ENCODE data around the gene TMEM223.
"Not testable (repeated sequence)": the region's sequence is repeated elsewhere in the genome, so short reads cannot be mapped to it uniquely, and the experiment has no call there.

The TMEM223 gene

DNA sequence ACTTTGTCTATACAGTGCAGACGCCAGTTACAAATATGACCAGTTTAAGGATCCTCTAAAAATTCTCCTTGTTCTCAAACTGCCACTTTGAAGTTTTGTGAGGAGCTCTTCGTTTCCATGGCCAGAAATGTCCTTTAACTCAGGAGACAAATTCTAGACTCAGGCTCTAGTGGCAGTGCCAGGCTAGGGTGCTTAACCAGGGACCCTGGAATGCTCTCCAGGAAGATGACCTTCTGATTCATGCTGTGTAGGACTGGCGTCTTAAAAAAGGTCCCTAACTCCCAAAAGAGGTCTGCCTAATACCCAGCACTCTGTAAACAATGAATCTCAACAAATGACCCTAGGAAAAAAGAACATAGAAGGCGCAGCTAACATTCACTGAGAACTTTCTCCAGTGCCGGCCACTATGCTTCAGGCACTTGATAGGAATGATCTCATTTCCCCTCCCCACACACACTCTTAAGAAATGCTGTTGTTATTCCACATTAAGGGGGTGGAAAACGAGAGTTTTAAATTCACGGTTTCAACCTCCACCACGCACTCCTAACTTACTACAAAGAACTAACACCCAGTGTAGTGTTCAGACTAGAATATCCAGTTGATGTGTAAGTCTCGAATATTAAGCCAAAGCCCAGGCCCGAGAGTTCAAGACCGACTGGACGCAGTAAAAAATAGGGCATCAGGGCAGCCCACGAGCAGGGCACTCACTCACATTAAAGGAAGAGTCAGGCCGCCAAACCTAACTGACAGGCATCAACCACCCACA, 12.7 kb upstream of the TMEM223 start:
- FAIRE-seq = no peak
- DNase-seq (ENCODE audit: low spot score) = no peak

DNA sequence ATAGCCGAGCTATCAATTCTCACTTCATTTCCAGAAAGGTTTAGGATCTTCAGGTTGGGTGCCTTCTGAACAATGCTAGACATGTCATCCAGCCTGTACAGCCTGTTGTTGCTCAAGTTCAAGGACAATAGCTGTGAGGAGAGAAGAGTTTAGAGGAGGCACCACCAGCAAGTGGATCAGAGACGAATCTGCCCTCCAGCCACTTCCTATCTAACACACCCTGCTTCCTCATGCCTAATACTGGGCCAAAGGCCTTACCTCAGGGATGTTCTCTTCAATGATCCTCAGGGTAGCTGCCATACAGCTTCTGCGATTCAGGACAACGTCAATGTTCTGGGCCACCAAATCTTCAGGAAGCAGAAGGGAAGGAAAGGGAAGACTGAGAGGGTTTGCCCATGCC, 9.3 kb upstream of the TMEM223 start:
- FAIRE-seq = no peak
- DNase-seq (ENCODE audit: low spot score) = no peak

DNA sequence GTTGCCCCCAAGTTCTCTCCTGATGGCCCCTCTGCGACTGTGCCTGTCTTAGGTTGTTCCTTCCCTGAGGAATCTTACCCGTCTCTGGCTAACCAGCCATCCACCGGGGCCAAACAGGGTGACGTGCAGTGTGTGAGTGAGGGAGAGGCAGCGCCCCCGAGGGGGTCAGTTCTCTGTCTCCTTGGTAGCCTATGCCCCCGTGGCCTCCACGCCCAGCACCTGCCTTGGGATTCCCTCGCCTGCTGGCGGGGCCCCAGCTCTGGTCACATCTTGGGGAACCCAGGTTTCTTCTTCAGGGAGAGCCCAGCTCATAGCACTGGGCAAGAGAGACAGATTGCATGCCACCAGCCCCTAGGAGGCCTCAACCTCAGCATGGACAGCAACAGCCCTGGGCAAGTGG, 7.7 kb upstream of the TMEM223 start:
- no peak for DNase-seq (ENCODE audit: low spot score)
- FAIRE-seq = no peak

DNA sequence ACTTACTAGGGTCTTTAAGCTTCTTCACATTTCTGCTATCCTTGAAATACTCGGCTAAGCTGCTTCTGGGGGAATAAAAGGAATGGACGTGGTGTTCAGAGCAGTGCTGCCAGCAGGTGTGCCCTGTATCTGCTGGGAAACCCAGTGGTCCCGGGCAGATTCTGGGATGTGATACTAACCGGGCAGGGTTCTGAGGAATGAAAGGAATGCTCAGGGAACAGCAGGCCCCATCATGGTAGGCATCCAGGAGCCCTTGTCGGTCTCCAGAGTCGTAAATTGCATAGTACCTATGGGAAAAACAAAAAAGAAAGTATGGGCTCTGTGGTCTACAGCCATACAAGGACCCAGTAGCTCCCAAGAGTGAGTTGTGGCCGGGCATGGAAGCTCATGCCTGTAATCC, 4.5 kb upstream of the TMEM223 start:
- FAIRE-seq = no peak
- DNase-seq (ENCODE audit: low spot score) = no peak

DNA sequence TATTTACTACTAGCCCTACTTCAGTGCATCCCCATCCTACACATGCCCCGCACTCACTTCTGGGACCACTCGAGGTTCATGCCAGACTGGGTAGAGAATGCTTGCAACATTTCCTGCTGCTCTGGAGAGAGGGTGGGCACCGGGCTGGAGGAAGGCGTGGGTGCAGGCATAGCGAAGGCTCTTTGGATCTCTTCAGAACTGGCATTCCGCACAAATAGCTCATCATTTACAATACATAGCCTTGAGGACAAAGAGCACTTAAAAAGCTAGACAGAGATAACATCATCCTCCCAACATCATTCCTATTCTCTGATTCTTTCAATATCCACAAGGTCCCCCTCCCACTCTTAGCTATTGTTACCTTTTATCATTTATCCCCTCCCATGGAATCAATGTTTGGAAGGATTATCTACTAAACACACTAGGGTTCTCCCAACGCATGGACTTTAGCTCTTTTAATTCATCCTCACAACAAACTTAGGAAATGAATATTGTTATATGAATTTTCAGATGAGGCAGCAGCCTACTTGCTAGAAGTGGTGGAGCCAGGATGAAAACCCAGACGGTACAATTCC, 2.5 kb upstream of the TMEM223 start:
- DNase-seq (ENCODE audit: low spot score) (no peak), FAIRE-seq (no peak)

DNA sequence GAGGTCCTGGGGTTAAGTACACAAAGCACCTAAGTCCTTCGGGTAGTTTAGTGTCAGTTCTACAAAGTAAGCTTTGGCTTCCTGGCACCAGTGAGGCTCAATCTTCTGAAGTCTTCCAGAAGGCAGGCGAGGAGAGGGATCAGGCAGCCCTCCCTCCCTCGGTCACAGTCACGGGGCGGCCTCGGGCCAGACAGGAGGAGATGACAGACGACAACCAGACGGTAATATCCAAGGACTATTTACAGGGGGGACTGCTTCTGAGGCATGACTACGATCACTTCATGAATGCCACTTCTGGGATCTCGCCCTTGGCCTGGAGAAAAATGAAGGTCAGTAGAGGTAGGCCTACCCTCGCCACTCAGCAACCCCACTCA, 383 bp upstream of the TMEM223 start:
- FAIRE-seq (no peak), DNase-seq (ENCODE audit: low spot score) (no peak)

DNA sequence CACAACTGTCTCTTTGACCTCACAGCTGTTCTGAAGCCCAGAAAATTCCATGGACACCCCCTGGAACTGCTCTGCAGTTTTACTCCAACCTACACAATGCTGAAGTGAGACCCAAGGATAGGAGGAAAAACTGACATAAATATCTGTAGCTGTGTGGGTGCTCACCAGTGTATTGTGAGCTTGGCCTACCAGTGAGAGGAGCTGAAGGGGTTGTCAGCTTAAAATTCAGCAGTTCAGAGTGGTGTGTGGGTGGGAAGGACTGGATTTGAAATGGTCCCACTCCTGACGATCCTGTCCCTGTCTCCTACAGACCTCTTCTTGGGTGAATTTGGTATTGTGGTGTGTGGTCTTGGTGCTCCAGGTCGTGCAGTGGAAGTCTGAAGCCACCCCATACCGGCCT, 2.2 kb downstream of the TMEM223 start:
- no peak for DNase-seq (ENCODE audit: low spot score)
- no peak for FAIRE-seq

DNA sequence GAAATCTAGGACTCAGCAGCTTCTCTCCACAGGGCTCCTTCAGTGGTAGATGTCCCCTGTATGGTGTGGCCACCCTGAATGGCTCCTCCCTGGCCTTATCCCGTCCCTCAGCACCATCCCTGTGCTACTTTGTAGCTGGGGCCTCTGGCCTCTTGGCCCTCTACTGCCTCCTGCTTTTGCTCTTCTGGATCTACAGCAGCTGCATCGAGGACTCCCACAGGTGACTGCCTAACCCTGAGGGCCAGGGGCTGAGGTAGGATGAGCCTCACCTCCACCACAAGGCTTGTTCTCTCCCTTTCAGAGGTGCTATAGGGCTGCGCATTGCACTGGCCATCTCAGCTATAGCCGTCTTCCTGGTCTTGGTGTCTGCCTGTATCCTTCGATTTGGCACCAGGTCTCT, 2.8 kb downstream of the TMEM223 start:
- FAIRE-seq (no peak), DNase-seq (ENCODE audit: low spot score) (no peak)

DNA sequence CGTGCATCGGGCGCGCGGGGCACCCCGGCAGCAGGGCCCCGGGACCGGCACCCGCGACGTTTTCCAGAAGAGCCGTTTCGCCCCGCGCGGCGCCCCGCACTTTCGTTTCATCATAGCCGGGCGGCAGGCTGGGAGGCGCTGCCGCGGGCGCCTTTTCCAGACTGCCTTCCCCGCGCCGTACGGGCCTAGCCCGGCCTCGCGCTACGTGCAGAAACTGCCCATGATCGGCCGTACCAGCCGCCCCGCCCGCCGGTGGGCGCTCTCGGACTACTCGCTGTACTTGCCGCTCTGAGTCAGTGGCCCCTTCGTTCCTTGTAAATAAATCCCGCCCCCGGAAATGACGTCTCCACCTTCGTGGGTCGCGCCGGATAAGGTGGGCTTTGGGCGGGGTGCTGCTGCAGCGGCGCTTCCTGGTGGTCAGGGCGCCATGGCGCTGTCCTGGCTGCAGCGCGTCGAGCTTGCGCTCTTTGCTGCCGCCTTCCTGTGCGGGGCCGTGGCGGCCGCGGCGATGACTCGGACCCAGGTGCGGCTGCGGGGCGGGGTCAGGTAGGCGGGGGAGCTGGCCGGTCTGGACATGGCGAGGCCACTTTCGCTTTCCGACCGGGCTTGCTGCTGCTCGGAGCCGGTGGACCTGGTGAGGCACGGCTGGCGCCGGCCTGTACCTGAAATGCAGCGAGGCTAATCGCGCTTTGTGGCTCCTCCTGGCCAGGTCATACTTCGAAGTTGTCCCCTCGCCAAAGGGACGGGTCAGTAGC, 4.6 kb downstream of the TMEM223 start, which contains the start of gene TMEM179B:
Gene TMEM179B (plus strand): TSS at position 398 of the 755 bp plus-strand sequence. CDS start 30 bp downstream, at position 428.
- peak; percentile 7 for FAIRE-seq
- DNase-seq (ENCODE audit: low spot score) = peak; percentile 91

DNA sequence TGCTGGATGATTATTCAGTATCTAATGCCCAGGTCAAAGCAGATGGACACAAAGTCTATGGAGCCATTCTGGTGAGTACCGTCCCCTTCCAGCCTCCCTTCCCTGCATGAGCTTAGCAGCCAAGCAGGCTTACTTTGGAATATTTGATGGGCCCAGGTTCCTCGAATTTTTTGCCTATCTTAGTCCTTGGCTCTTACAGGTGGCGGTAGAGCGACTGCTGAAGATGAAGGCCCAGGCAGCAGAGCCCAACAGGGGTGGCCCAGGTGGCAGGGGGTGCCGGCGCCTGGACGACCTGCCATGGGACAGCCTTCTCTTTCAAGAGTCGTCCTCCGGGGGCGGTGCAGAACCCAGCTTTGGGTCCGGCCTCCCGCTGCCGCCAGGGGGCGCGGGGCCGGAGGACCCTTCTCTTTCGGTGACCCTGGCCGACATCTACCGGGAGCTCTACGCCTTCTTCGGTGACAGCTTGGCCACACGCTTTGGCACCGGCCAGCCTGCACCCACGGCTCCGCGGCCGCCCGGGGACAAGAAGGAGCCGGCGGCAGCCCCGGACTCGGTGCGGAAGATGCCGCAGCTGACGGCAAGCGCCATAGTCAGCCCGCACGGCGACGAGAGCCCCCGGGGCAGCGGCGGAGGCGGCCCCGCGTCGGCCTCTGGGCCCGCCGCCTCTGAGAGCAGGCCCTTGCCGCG, 5.3 kb downstream of the TMEM223 start:
- no peak for FAIRE-seq

DNA sequence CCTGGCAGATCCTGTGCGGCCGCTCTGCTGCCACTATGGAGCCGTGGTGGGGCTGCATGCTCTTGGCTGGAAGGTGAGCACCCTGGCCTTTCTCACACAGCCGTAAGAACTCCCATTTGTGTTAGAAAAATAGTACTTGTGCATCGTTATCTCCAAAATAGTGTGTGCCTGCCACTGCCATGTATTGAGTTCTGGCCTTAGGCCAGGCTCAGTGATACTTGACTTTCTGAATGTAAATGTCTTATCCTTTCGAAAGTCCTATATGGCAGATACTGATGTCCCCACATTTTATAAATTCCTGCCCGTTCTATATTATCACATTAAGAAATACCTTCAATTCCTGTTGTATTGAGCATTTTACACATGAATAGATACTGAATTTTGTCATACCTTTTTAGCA, 9.1 kb downstream of the TMEM223 start:
- no peak for DNase-seq (ENCODE audit: low spot score)
- no peak for FAIRE-seq

More for the DNA sequence above, 5.3 kb downstream of the TMEM223 start:
- peak; percentile 66 for DNase-seq (ENCODE audit: low spot score)

DNA sequence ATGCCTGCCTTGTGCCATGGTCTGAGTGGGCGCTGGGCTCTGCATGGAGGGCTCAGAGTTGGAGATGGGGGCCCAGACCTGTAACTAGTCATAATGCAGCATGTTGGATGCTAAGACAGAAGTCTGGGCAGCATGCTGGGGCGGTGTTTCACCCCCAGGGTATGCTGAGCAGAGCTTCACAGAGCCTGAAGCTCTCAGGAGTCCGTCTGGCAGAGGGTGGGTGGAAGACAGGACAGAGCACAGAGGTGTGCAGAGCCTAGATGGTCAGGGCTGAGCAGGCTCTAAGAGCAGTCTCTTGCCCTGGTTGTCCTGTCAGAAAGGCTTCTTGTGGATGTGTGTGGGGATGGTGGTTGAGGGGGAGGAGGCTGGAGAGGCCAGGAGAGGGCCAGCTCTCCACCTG, 13.4 kb downstream of the TMEM223 start:
- FAIRE-seq (no peak), DNase-seq (ENCODE audit: low spot score) (no peak)

DNA sequence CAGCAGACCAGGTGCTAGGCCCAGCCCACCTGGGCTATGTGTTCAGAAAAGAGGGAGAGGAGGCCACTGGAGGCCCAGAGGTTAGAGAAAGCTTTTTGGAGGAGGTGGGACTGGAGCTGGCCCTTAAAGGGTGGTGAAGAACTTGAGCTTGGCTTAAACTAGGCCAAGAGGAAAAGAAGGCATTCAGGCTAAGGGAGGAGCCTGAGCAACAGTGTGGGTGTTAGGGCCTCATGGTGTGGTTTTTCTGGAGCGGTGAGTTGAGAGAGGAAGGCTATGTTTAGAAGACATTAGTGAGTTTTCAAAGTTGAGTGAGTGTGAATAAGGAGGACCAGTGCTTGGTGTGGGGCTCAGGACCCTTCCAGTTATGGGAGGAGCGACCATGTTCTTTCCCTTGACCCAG, 14.4 kb downstream of the TMEM223 start:
- DNase-seq (ENCODE audit: low spot score) (no peak), FAIRE-seq (no peak)

DNA sequence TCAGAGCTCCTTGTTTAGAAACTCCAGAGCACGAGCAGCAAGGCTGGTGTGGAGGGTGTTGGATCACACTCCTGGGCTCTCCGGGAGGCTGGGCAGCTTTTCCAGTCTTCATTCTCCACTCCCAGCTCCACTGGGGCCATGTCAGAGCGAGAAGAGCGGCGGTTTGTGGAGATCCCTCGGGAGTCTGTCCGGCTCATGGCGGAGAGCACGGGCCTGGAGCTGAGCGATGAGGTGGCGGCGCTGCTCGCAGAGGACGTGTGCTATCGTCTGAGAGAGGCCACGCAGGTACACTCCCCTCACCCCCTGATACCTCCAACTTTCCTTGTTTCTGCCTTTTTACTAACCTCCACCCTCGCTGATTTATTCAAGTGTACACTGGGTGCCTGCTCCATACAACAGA, 16.2 kb downstream of the TMEM223 start:
- no peak for FAIRE-seq
- no peak for DNase-seq (ENCODE audit: low spot score)

DNA sequence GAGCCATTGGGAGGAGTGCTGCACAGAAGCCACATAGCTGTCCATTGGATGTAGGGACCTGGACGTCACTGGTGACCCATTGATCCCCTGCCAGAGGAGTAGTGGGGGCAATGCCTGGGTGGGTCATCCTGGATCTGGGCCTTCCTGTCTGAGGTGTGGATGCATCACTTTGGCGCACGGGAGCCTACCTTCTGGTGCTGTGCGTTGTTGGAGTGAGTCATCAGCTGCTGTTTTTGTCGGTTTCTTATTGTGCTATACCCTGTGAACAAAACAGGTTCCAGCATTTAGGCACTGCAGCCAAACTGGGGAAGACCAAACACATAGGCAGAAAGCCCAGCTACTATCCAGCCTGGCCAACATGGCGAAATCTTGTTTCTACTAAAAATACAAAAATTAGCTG, 17.4 kb downstream of the TMEM223 start:
- DNase-seq (ENCODE audit: low spot score) = no peak
- no peak for FAIRE-seq

DNA sequence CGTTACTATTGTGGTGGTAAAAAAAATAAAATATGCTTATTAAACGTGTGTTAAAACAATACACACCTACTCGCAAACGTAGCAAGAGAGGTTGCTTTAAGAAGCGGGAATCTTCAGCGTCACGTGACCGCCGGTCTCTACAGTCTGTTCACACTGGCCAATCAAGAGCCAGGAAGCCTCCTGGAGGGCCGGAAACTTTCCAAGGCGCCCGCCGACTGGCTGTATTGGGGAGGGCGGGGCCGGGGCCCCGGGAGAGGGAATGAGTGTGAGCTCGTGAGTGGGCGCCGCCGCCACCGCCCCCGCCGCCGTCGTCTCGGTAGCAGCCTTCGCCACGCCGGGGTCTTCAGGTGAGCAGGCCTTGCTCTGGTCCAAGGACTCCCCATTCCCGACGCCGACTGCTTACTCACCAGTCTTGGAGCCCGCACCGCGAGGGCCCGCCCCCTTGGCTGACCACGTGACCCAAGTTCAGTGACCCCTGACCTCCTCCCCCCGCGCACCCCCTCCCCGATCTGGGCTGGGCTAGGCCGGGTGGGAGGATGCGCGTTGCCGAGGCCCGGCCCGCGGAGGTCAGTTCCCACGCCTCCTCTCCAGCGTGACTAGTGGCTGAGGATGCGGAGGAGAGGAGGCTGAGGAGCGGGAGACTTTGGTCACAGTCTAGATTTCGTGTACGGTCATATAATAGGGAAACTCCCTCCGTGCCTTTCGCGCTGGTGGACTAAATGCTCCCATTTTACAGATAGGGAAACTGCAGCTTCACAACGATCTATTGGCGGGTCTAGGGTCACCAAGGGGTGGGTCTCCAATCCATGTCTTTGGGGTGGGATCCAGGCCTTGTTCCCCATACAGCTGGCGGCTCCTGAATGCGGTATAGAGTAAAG, 20.4 kb downstream of the TMEM223 start, which contains the start of gene TAF6L:
Gene TAF6L (plus strand): TSS at position 253 of the 878 bp plus-strand sequence. CDS start 4,388 bp downstream, outside the sequence.
- DNase-seq (ENCODE audit: low spot score) (peak; percentile 87), FAIRE-seq (peak; percentile 24)

DNA sequence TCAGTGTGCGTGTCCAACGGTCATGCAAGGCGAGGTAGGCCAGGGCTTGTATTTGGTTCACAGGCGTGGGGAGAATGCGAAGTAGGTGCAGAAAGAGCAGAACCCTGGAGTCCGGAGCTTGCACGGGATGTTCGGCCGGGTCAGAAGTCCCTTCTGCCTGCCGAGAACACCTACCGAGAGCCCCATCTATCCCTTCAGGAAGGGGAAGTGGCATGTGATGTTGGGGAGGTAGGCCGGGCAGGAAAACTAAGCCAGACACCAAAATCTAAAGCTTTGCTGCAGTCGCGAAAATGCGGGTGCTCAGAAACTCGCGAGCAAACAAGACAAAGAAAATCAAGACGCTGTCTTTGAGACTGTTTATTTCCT, 21.0 kb downstream of the TMEM223 start:
- FAIRE-seq = no peak
- DNase-seq (ENCODE audit: low spot score) = no peak

DNA sequence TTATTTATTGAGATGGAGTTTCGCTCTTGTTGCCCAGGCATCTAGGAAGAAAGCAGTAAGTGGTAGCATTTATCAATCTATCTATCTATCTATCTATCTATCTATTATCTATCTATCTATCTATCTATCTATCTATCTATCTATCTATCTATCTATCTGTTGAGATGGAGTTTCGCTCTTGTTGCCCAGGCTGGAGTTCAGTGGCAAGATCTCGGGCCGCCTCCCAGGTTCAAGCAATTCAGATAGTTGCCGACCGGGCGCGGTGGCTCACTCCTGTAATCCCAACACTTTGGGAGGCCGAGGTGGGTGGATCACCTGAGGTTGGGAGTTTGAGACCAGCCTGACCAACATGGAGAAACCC, 31.0 kb downstream of the TMEM223 start:
- not testable (repeated sequence) for DNase-seq (ENCODE audit: low spot score); FAIRE-seq

DNA sequence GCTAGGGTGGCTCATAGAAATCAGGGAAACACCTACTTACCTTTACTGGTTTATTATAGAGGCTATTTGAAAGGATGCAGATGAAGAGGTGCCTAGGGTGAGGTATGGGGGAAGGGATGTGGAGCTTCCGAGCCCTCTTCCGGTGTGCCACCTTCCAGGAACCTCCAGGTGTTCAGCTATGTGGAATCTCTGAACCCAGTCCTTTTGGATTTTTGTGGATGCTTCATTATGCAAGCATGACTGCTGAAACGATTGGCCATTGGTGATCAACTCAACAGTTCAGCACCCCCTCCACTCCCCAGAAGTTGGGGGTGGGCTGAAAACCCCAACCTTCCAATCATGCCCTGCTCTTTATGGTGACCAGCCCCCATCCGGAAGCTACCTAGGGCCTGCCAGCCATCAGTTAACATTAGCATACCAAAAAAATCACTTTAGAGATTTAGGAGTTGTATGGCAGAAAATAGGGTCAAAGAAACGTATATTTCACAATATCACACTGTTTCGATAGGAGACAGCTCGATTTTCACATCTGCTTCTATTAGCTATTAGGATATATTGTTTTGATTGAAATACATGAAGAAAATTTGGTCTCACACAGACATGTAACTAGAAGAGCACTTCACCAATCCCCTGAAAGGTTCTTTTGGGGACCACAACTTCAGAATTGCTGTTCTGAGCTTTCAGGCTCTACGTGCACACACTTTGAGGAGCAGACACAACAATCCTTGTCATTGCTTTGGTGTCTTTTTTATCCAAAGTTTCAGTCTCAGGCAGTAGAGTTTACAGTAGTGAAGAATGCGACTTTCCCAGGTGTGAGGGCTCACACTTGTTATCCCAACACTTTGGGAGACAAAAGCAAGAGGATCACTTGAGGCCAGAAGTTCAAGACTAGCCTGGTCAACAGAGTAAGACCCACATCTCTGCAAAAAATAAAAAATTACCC, 33.7 kb downstream of the TMEM223 start:
- no peak for FAIRE-seq

More for the DNA sequence above, 33.7 kb downstream of the TMEM223 start:
- DNase-seq (ENCODE audit: low spot score) = no peak

All from RCC 7860 (cell line).